NCI-H1694 (cell line): Measurements from ENCODE around the gene RFT1.

Source experiments
- DNase-seq: peaks from one replicate; lab custom pipeline; 2025; lab: John Stamatoyannopoulos, UW

RFT1 gene

GRCh38 chr3:53130179-53131061 is at the start of gene RFT1:
TSS of gene RFT1 (minus strand) at chr3:53130435. CDS start at chr3:53130400, 35 bp downstream.
- DNase-seq: peak; percentile 69

DNA sequence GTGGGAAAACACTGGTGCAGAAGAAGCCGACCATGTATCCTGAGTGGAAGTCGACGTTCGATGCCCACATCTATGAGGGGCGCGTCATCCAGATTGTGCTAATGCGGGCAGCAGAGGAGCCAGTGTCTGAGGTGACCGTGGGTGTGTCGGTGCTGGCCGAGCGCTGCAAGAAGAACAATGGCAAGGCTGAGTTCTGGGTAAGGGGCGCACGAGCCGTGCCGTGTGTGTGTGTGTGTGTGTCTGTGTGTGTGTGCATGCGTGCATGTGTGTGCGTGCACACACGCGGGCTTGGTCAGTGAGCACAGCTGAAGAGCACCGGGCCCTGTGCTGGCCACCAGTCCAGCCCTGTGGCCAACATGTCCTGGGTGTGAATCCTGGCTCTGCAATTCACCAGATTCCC is 49.3 kb upstream of the RFT1 start:
- DNase-seq: no peak

- no peak for DNase-seq
Observed at GRCh38 chr3:53178246-53178645, 48.0 kb upstream of the RFT1 start.

DNA sequence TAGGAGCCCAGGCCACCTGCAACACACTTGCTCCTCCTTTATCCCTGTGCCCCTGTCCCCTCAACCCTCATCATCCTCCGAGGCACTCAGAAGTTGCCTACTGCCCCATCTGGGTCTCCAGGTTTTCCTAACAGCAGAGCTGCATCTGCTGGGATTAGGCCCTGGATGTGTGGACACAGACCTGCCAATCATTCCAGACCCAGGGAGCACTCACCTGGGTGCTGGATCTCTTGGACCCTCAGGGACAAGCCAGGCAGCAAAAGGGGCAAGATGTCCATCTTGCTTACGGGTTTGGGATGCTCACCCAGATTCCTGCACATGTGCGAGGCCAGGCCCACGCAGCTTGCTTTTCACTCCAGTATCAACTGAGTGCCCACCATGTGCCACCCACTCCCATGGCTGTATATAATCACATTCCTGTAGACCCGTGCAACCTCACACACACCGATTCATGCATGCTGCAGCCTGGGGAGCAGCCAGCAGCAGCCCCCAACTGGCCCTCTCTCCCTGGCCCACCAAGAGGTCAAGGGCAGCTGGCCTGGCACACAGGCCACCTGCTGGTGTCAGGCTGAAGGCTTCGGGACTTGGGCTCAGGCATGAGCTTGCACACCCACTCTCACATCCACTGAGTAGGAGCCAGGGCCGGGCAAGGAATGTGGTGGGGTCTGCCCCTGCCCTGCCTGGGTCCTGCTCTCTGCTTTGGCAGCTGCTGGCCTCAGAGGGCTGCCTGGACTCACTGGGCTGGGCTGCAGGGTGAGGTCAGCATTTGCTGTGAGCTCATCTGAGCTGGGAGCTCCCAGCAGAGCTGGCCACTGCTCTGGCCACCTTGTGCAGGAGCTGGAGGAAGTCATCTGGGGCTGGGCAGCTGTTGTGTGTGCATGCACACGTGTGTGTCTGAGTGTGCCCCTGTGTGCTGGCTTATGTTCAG is 45.6 kb upstream of the RFT1 start:
- no peak for DNase-seq

GRCh38 chr3:53174346-53175250 is 44.4 kb upstream of the RFT1 start:
- DNase-seq: no peak

GRCh38 chr3:53173107-53173506 is 42.9 kb upstream of the RFT1 start:
- DNase-seq: no peak

GRCh38 chr3:53171827-53172505 is 41.7 kb upstream of the RFT1 start:
- DNase-seq: no peak

DNA sequence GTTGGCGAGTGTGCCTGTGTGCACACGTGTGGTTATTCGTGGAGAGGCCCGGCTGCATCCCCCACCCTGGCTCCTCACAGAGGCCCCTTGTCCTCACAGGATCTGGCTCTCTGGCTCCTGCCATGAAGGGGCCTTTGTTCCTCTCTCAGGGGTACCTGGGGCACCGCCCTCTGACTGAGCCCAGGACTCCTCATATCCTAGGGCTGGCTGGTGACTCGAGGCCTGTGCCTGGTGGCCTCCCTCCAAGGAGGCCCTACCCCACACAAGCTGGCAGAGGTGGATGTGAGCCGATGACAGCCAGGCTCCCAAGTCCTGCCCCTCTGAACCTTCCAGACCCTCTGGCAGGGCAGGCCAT is 40.8 kb upstream of the RFT1 start:
- no peak for DNase-seq

DNA sequence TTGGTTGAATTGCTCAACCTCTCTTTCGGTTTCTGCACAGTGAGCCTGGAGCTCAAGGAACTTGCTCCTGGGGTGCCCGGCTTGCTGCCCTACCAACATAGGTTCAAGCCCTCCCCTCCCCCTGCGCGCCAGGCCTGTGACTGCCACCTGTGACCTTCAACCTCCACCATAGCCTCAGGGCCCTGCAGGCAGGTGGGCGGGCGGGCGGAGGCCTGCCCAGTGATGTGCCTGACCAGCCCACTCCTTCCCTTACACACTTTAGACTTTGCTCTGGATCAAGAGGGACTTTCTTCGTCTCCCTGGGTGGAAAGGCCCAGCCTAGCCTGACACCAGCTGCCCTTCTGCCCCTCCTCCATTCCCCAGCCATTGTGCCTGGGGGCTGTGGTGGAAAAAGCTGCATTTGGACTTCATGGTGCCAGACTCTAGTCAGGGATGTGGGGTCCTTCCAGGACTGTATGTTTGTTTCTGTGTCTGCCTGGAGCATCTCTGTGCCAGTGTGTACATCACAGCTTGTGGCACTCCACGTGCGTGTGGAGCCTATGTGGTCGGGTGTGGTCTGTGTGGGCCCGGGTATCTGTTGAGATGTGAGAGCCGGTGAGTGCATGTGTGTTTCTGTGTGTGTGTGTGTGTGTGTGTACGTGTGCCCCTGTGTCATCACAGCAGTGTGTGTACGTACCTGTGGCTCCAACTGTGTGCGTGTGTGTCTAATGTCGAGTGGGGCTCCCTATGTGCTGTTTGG is 40.3 kb upstream of the RFT1 start:
- DNase-seq: no peak

- DNase-seq: no peak
Observed at GRCh38 chr3:53169832-53170324, 39.6 kb upstream of the RFT1 start.

DNA sequence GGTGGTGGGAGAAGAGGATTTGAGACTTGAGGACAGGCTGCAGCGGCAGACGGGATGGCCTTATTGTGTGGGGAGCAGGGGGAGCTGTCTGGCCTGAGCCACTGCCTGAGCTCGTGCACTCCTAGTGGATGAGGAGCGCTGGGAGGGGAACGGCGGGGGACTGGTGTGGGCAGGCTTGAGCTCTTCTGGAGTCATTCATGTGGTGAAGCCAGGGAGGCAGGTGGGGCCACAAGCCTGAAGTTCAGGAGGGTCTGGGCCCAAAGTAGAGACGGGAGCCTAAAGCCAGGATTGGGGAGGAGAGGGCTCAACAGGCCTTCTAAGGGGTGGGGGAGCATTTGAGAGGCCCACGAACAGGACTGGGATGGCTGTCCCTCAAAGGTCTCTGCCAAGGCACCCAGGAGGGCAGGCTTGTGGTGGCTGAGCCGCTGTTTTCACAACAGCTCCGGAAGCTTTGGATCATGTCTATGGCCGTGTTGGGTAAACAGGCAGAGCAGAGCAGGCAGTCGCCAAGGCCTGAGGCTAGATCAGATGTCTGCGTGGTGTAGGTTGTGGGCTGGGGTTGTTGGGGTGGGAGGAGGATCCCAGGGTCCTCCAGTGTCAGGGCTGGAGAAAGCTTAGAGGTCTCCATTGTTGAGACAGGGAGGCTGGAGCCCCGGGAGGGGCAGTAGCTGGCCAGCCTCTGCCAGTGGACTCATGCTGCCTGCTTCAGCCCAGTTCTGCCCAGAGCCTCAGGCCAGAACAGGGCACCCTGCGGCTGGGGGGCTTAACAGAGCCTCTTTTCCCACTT is 39.0 kb upstream of the RFT1 start:
- no peak for DNase-seq

GRCh38 chr3:53168175-53168923 is 38.1 kb upstream of the RFT1 start:
- DNase-seq: no peak

DNA sequence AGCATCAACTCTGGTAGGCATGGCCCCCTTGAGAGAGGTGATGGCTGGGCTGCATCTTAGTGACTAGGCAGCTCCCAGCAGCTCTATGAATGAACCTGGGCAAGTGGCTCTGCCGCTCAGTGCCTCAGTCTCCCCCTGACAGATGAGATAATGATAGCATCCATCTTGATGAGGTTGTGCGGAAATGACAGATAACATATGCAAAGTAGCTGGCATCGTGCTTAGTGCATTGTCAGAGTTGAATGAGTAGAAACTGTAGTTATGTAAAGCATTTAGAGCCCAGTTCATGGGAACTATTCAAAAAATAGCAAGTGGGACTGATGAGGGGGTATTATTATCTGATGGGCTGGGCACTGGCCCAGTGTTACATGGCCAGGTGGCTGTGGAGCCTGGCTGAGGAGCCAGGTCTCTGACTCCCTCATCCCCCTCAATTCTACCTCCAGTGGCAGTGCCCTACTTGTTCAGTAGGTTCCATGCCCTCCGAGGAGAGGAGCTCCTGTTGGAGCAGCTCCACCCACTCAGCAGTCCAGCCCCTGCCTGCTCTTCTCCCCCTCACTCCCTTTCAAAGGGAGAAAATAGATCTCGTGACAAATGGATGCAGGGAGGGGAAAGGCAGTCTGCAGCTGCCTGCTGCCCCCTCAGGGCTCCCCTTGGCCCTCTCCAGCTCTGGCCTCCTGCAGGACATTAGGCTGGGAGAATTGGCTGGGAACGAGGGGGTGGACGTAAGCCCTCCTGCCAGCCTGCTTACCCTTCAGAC is 37.4 kb upstream of the RFT1 start:
- DNase-seq: no peak

DNA sequence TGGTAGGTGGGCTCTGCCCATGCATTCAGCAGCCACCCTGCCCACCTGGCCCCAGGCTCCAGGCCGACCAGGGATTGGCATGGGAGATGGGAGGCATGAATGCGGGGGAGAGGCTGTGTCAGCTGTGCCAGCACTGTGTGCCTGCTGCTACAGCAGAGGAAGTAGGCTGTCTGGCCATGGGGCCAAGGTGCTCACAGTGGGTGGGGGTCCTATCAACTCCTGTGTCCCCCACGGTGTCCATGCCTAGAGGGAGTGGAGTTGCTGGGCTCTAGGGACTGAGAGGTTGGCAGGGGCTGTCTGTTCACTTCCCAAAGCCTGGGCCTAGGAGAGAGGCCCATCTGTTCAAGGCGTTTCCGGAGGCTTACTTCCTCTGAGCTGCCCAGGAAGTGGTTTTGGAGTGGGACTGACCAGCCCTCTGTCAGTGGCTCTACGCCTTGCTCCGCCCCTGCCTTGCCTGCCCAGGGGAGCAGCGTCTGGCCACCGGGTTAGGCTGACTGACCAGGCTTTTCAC is 36.6 kb upstream of the RFT1 start:
- no peak for DNase-seq

GRCh38 chr3:53166206-53166605 is 36.0 kb upstream of the RFT1 start:
- DNase-seq: no peak

DNA sequence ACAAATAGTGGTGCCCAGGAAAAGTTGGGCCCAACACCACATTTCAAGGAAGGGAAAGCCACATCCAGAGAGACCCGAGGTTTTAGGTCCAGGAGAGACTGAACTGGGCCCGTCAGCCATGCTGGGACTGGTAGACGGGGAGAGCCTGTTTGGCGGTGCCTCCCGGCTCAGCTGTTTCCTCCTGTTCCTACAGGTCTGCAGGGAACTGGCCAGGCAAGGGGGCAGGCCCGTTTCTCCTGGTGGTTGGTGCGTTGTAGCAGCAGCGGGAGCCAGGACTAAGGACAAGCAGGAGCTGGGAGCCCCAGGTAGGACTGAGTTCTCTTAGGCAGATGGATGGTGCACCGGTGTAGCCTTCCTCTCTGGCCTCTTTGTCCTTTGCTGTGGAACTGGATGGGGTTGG is 34.7 kb upstream of the RFT1 start:
- DNase-seq: no peak

GRCh38 chr3:53163444-53164387 is 33.5 kb upstream of the RFT1 start:
- no peak for DNase-seq
